ENCODE data around the gene NME7. TPM values are rescaled to one million over a fixed set of nuclear protein-coding genes. Genes with fewer than 3 reads are reported as not detected.
"Not testable (repeated sequence)": the region's sequence is repeated elsewhere in the genome, so short reads cannot be mapped to it uniquely, and the experiment has no call there.

The NME7 gene
- total RNA-seq, 1 donor from 2014 or later, result 10.6 TPM

DNA sequence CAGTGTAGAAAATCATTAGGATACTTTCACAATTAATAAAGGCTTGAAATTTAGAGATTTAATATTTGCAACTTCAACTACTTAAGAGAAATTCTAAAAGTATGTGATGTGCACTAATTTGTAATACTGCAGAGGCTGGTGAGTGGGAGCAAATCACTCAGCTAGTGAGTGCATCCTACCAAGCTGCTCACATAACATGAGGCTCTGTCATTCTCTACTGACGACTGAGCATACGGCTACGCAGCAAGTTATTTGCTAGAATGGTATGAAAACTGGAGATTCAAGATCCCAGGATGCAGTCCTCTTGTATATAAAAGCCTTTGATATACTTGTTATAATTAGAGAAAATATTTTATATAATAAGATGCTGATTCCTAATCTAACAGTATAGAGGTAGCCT lies 171.0 kb downstream of the NME7 start:
- DNase-seq (no peak), ATAC-seq (ENCODE audit: poor library complexity) (no peak)
- intact Hi-C loops (cut with DNase I), result loop anchor here (10.0 kb wide), 1 partner anchor 592 kb away; no protein-coding TSS in a partner anchor

- intact Hi-C loops (cut with DNase I), result loop anchor here (10.0 kb wide), 1 partner anchor 591 kb away; no protein-coding TSS in a partner anchor
- DNase-seq (no peak), ATAC-seq (ENCODE audit: poor library complexity) (no peak)
Observed at GRCh38 chr1:169196161-169196560, 171.4 kb downstream of the NME7 start.

DNA sequence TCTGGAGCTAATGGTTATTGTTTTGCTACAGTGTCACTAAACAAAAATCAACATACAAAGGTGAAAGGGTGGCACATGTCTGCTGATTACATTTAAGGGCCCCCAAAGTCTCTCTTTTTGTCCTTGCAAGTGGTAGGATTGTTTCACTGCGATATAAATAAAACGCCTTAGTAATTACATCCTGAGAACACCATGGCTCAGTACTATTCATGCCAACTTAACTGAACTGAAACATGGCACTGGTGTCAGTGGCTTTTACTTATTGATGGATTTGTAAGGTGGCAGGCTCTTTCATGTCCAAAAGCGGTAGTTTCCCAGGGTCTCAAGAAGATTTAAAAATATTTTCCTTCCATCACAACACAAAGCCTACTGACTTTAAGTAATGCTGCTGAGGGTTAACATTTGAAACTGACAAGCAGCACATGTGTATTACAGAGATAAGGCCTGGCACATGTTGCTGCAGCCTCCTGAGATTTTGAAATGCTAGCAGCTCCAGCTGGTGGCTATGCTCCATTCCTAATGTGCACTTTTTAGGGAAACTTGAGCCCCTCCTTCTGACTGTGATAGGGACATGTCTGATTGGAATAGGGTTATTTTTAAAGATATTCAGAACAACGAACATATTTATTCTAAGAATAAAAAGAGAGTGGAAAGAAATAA lies 174.3 kb downstream of the NME7 start:
- ATAC-seq (ENCODE audit: poor library complexity) (peak; percentile 97), DNase-seq (peak; percentile 40)
- intact Hi-C loops (cut with DNase I), result loop anchor here (10.0 kb wide), 1 partner anchor 589 kb away; no protein-coding TSS in a partner anchor

DNA sequence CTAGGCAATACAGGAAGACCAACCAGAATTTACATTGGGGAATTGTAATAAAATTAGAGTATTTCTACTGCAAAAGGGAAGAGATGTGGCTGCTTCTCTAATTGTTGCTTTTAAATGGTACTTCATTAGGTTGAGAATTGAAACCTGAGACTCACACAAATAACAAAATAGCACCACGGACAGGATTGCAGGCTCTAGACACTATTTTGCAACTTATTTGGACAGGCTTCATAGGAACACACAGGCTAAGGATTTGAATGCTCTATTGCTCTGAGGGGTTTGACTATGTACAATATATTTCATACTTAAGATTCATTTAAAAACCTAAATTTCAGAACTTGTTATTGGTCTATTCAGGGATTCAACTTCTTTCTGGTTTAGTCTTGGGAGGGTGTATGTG lies 181.5 kb downstream of the NME7 start:
- ATAC-seq (ENCODE audit: poor library complexity), result no peak
- intact Hi-C loops (cut with DNase I), result no loop called here
- DNase-seq, result no peak

GRCh38 chr1:169184812-169185211 lies 182.8 kb downstream of the NME7 start:
- intact Hi-C loops (cut with DNase I), result no loop called here
- ATAC-seq (ENCODE audit: poor library complexity) (no peak), DNase-seq (no peak)

GRCh38 chr1:169180174-169180573 lies 187.4 kb downstream of the NME7 start:
- DNase-seq, result no peak
- intact Hi-C loops (cut with DNase I), result no loop called here
- no peak for ATAC-seq (ENCODE audit: poor library complexity)

DNA sequence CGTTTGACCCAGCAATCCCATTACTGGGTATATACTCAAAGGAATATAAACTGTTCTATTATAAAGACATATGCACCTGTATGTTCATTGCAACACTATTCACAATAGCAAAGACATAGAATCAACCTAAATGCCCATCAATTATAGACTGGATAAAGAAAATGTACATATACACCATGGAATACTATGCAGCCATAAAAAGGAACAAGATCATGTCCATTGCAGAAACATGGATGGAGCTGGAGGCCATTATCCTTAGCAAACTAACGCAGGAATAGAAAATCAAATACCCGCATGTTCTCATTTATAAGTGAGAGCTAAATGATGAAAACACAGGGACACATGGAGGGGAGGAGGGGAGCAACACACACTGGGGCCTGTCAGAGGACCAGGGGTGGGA lies 188.2 kb downstream of the NME7 start:
- intact Hi-C loops (cut with DNase I); DNase-seq; ATAC-seq (ENCODE audit: poor library complexity): not testable (repeated sequence)

- no peak for ATAC-seq (ENCODE audit: poor library complexity)
- intact Hi-C loops (cut with DNase I), result no loop called here
- DNase-seq, result no peak
Observed at GRCh38 chr1:169175461-169175860, 192.1 kb downstream of the NME7 start.

GRCh38 chr1:169163059-169163458 lies 204.5 kb downstream of the NME7 start:
- intact Hi-C loops (cut with DNase I), result no loop called here
- DNase-seq, result no peak
- ATAC-seq (ENCODE audit: poor library complexity), result no peak

- DNase-seq, result no peak
- intact Hi-C loops (cut with DNase I), result no loop called here
- ATAC-seq (ENCODE audit: poor library complexity), result peak; percentile 52
Observed at GRCh38 chr1:169161496-169162194, 206.0 kb downstream of the NME7 start.

GRCh38 chr1:169160845-169161495 lies 206.6 kb downstream of the NME7 start:
- ATAC-seq (ENCODE audit: poor library complexity) (peak; percentile 67), DNase-seq (no peak)
- intact Hi-C loops (cut with DNase I), result no loop called here

DNA sequence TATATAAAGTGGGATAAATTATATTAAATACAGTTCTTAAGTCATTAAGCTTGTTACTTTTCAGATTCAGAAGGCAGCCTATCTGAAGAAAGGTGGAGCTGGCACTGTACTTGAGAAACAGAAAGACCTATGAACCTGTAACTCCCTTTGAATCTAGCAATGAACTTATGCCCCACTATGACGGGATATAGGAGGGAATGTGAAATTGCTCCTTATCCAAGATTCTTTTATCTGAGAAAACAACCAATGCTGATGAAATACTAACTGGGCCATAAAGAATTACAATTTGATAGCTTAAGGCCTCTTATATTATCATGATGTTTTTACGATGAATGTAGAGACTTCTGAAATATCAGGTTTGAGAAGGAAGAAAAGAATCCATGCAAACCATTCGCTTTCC lies 211.0 kb downstream of the NME7 start:
- no peak for ATAC-seq (ENCODE audit: poor library complexity)
- intact Hi-C loops (cut with DNase I), result no loop called here

GRCh38 chr1:169155675-169156074 lies 211.9 kb downstream of the NME7 start:
- intact Hi-C loops (cut with DNase I), result no loop called here
- peak; percentile 74 for ATAC-seq (ENCODE audit: poor library complexity)
- DNase-seq, result no peak

More for the DNA sequence above, 211.0 kb downstream of the NME7 start:
- DNase-seq, result no peak

GRCh38 chr1:169151338-169151837 lies 216.2 kb downstream of the NME7 start:
- intact Hi-C loops (cut with DNase I), result no loop called here
- no peak for ATAC-seq (ENCODE audit: poor library complexity)

DNA sequence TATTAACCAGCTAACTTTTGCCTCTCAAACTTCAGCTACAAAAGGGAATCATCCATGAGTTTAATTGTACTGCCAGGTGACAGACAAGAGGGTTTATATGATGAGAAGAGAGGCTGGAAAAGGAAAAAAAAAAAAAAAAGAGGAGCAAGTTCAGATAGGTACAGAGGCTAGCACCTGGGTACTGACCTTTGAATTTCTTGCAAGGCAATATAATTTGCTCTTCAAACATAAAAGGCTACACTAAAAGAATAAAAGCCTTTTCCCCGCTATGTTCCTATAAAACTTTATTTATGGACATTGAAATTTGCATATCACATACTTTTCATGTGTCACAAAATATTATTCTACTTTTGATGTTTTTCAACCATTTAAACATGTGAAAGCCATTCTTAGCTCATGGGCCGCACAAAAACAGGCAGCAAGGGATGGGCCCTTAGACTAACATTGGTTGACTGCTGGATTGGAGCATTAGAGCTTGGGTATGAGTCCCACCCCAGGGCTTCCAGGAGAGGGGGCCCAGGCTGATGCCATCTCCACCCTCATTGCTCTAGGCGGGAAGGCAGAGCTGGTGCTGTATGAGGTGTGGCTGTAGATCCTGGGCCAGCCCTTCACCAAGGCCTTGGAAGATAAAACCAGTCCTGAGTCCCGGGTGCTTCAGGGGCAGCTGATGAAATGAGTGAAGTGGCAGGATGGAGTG lies 216.8 kb downstream of the NME7 start:
- intact Hi-C loops (cut with DNase I), result no loop called here
- DNase-seq, result no peak
- no peak for ATAC-seq (ENCODE audit: poor library complexity)

More at GRCh38 chr1:169151338-169151837, 216.2 kb downstream of the NME7 start:
- no peak for DNase-seq

- DNase-seq, result no peak
- ATAC-seq (ENCODE audit: poor library complexity), result no peak
- intact Hi-C loops (cut with DNase I), result no loop called here
Observed at GRCh38 chr1:169149555-169150286, 217.9 kb downstream of the NME7 start.

- intact Hi-C loops (cut with DNase I), result no loop called here
- ATAC-seq (ENCODE audit: poor library complexity) (no peak), DNase-seq (no peak)
Observed at GRCh38 chr1:169148472-169149252, 218.9 kb downstream of the NME7 start.

All from Right ventricle myocardium superior (tissue), 1 donor.